ENCODE results near the gene SMARCB1. TPM values are rescaled to one million over a fixed set of nuclear protein-coding genes. Genes with fewer than 3 reads are reported as not detected.

Gene SMARCB1
- total and polyA plus RNA-seq, 12 donors, result 26.8 to 73.1 (median 39.8) TPM

DNA sequence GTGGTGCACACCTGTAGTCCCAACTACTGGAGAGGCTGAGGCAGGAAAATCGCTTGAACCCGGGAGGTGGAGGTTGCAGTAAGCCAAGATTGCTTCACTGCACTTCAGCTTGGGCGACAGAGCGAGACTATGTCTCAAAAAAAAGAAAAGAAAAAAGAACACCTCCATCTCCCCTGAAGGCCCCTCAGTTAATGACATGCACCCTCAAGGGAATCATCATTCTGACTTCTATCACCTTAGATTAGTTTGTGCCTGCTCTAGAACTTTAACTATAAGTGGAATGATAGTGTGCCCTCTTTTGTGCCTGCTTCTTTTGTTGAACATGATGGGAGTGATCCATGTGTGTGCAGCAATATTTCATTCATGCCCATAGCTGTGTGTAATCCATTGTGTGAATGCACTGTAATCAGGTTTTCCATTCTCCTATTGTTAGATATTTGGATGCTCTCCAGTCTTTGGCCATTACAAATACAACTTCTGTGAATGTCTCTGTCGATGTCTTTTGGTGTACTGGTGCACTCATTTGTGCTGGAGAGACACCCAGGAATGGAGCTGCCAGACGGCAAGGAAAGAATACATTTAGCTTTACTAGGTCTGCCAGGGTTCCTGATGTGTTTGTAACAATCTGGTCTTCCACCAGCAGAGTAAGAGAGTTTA is 31.7 kb upstream of the SMARCB1 start:
- H3K4me1 ChIP-seq, result peaks cover 2 to 19% (median 6%) of the 10 kb centered on the region in 9 donors
- no peaks in the 10 kb centered on the region for H3K27me3 ChIP-seq
- WGBS, 2 donors, result 62 to 70% methylated on average over 6 of the region's 6 CpGs
- H3K9me3 ChIP-seq, result no peaks in the 10 kb centered on the region
- TF ChIP-seq, protein P1, sequence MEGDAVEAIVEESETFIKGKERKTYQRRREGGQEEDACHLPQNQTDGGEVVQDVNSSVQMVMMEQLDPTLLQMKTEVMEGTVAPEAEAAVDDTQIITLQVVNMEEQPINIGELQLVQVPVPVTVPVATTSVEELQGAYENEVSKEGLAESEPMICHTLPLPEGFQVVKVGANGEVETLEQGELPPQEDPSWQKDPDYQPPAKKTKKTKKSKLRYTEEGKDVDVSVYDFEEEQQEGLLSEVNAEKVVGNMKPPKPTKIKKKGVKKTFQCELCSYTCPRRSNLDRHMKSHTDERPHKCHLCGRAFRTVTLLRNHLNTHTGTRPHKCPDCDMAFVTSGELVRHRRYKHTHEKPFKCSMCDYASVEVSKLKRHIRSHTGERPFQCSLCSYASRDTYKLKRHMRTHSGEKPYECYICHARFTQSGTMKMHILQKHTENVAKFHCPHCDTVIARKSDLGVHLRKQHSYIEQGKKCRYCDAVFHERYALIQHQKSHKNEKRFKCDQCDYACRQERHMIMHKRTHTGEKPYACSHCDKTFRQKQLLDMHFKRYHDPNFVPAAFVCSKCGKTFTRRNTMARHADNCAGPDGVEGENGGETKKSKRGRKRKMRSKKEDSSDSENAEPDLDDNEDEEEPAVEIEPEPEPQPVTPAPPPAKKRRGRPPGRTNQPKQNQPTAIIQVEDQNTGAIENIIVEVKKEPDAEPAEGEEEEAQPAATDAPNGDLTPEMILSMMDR (IDR thresholded peaks at IDR 0.05), result no peak
- DNase-seq (no peak), ATAC-seq (no peak)
- no peak overlapping the region for H3K4me3 ChIP-seq
- no peak overlapping the region for H3K27ac ChIP-seq
- H3K36me3 ChIP-seq, result no peaks in the 10 kb centered on the region
- intact Hi-C loops (cut with DNase I), result no loop called here

DNA sequence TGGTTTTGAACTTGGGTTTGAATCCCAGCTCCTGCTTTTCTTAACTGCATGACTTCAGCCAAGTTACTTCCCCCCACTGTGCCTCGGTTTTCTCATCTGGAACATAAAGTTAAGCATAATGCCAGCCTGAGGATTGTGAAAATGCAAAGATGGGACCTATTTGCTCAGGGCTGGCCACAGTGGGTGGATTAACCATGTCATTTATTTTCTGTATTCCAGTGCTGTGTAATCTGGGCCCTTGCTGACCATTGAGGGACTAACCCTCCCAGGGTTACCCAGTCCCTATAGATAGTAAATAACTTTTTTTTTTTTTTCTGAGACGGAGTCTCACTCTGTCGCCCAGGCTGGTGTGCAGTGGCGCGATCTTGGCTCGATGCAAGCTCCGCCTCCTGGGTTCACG is 31.1 kb upstream of the SMARCB1 start:
- no peak overlapping the region for H3K27ac ChIP-seq
- ATAC-seq, result no peak
- H3K9me3 ChIP-seq, result no peaks in the 10 kb centered on the region
- no peak overlapping the region for H3K4me3 ChIP-seq
- no peaks in the 10 kb centered on the region for H3K27me3 ChIP-seq
- H3K36me3 ChIP-seq, result no peaks in the 10 kb centered on the region
- WGBS, 2 donors, result 82 to 88% methylated on average over 8 of the region's 8 CpGs
- DNase-seq, result no peak
- TF ChIP-seq, protein P1 (IDR thresholded peaks at IDR 0.05), result no peak
- peaks cover 0 to 13% (median 0%) of the 10 kb centered on the region in 9 donors for H3K4me1 ChIP-seq
- intact Hi-C loops (cut with DNase I), result no loop called here

DNA sequence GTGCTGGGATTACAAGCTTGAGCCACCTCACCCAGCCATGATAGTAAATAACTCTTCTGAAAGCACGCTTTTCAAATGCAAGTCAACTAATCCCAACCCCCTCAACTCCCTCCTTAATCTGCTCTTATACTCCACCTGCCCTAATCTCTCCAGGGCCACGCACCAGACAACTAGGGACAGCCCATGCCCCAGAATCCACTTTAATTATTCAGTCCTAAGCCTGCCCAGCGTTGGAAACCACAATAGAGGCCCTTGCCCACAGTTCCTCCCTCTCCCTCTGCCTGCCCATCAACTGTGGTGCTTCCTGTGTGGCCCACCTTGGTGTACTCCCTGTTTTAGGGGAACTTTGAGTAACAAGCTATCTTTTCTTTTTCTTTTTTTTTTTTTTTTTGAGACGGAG is 29.9 kb upstream of the SMARCB1 start:
- 56 to 59% methylated on average over 4 of the region's 4 CpGs for WGBS, 2 donors
- Histone ChIP-seq H3K27me3 (no peaks in the 10 kb centered on the region), H3K9me3 (no peaks in the 10 kb centered on the region), H3K4me3 (no peak overlapping the region), H3K27ac (no peak overlapping the region), H3K36me3 (no peaks in the 10 kb centered on the region), H3K4me1 (peaks cover 0 to 5% (median 0%) of the 10 kb centered on the region in 9 donors)
- no peak for DNase-seq
- no peak for ATAC-seq
- TF ChIP-seq, protein P1 (IDR thresholded peaks at IDR 0.05), result no peak
- intact Hi-C loops (cut with DNase I), result no loop called here

DNA sequence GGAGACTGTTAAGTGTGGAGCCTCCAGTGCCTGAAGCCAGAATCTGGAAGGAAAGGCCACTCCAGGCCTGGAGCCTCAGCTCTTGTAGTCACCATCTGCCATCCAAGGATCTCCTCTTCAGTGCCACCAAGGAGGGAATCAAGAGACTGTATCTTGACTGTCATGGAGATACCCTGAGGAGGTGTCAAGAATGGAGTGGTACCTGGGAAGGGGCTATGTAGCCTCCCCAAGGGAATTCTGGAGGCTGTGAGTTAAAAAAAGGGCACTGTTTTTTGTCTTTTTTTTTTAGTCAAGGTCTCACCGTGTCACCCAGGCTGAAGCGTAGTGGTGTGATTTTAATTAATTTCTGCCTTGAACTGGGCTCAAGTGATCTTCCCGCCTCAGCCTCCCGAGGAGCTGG is 27.2 kb upstream of the SMARCB1 start:
- no peak for DNase-seq
- TF ChIP-seq, protein P1 (IDR thresholded peaks at IDR 0.05), result no peak
- no peak overlapping the region for H3K27ac ChIP-seq
- peaks cover 0 to 2% (median 0%) of the 10 kb centered on the region in 9 donors for H3K36me3 ChIP-seq
- H3K27me3 ChIP-seq, result no peaks in the 10 kb centered on the region
- H3K9me3 ChIP-seq, result no peaks in the 10 kb centered on the region
- WGBS, 2 donors, result 90 to 95% methylated on average over 4 of the region's 4 CpGs
- ATAC-seq, result no peak
- H3K4me1 ChIP-seq, result peaks cover 2 to 25% (median 21%) of the 10 kb centered on the region in 9 donors
- intact Hi-C loops (cut with DNase I), result no loop called here
- no peak overlapping the region for H3K4me3 ChIP-seq

Measured in heart right ventricle (tissue), 16 donors.